Measurements from ENCODE around the gene HS3ST2.

GRCh38 chr16:22786691-22787090 is 27.3 kb upstream of the HS3ST2 start:
- TF ChIP-seq, protein P1, sequence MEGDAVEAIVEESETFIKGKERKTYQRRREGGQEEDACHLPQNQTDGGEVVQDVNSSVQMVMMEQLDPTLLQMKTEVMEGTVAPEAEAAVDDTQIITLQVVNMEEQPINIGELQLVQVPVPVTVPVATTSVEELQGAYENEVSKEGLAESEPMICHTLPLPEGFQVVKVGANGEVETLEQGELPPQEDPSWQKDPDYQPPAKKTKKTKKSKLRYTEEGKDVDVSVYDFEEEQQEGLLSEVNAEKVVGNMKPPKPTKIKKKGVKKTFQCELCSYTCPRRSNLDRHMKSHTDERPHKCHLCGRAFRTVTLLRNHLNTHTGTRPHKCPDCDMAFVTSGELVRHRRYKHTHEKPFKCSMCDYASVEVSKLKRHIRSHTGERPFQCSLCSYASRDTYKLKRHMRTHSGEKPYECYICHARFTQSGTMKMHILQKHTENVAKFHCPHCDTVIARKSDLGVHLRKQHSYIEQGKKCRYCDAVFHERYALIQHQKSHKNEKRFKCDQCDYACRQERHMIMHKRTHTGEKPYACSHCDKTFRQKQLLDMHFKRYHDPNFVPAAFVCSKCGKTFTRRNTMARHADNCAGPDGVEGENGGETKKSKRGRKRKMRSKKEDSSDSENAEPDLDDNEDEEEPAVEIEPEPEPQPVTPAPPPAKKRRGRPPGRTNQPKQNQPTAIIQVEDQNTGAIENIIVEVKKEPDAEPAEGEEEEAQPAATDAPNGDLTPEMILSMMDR (IDR thresholded peaks at IDR 0.05) = no peak
- TF ChIP-seq EP300 (IDR thresholded peaks at IDR 0.05) (no peak), POLR2A (IDR thresholded peaks at IDR 0.05) (no peak)

Data from stomach (tissue), 4 donors.